ENCODE data around the gene NAB1.

GRCh38 chr2:190637281-190637734 is 11.6 kb upstream of the NAB1 start:
- no peak for TF ChIP-seq CTCF (IDR thresholded peaks at IDR 0.05)
- TF ChIP-seq, protein P1, sequence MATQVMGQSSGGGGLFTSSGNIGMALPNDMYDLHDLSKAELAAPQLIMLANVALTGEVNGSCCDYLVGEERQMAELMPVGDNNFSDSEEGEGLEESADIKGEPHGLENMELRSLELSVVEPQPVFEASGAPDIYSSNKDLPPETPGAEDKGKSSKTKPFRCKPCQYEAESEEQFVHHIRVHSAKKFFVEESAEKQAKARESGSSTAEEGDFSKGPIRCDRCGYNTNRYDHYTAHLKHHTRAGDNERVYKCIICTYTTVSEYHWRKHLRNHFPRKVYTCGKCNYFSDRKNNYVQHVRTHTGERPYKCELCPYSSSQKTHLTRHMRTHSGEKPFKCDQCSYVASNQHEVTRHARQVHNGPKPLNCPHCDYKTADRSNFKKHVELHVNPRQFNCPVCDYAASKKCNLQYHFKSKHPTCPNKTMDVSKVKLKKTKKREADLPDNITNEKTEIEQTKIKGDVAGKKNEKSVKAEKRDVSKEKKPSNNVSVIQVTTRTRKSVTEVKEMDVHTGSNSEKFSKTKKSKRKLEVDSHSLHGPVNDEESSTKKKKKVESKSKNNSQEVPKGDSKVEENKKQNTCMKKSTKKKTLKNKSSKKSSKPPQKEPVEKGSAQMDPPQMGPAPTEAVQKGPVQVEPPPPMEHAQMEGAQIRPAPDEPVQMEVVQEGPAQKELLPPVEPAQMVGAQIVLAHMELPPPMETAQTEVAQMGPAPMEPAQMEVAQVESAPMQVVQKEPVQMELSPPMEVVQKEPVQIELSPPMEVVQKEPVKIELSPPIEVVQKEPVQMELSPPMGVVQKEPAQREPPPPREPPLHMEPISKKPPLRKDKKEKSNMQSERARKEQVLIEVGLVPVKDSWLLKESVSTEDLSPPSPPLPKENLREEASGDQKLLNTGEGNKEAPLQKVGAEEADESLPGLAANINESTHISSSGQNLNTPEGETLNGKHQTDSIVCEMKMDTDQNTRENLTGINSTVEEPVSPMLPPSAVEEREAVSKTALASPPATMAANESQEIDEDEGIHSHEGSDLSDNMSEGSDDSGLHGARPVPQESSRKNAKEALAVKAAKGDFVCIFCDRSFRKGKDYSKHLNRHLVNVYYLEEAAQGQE (IDR thresholded peaks at IDR 0.05; ENCODE audit: insufficient read depth in 1 of 2, low read depth in 2 of 2, low read length in 1 of 2) = no peak
- TF ChIP-seq POLR2AphosphoS5 (IDR thresholded peaks at IDR 0.05; ENCODE audit: low read depth, low read length) = no peak
- no peak for TF ChIP-seq SIN3A (IDR thresholded peaks at IDR 0.05; ENCODE audit: borderline replicate concordance, insufficient read depth, low read depth, low read length)
- TF ChIP-seq TCF7L2 (IDR thresholded peaks at IDR 0.05; ENCODE audit: low read depth, low read length) = no peak

Data from Panc1 (cell line).